ENCODE measurements around the gene ALDH16A1. TPM values are rescaled to one million over a fixed set of nuclear protein-coding genes. Genes with fewer than 3 reads are reported as not detected.
"Not testable (repeated sequence)": the region's sequence is repeated elsewhere in the genome, so short reads cannot be mapped to it uniquely, and the experiment has no call there.

ALDH16A1 gene
- total RNA-seq, 2 donors from 2014 or later = 9.5 to 18.5 TPM

- Histone ChIP-seq H3K27me3 (no peaks in the 10 kb centered on the region), H3K27ac (peak overlapping the region in 1 of 2 donors; percentile 36), H3K36me3 (no peaks in the 10 kb centered on the region), H3K4me1 (peaks cover 0 to 44% of the 10 kb centered on the region in 2 donors), H3K9me3 (no peaks in the 10 kb centered on the region), H3K4me3 (no peak overlapping the region)
- TF ChIP-seq CTCF (IDR thresholded peaks at IDR 0.05) = no peak
- DNase-seq (ENCODE audit: low spot score) = no peak
Observed at GRCh38 chr19:49470615-49470978, 17.6 kb downstream of the ALDH16A1 start.

GRCh38 chr19:49472936-49473335 lies 19.9 kb downstream of the ALDH16A1 start:
- TF ChIP-seq CTCF (IDR thresholded peaks at IDR 0.05) = no peak
- H3K36me3 ChIP-seq = no peaks in the 10 kb centered on the region

GRCh38 chr19:49473501-49473867 lies 20.5 kb downstream of the ALDH16A1 start:
- not testable (repeated sequence) for H3K27me3 ChIP-seq; H3K9me3 ChIP-seq; H3K36me3 ChIP-seq; DNase-seq (ENCODE audit: low spot score)
- H3K27ac ChIP-seq = peak overlapping the region; percentile 83 to 90
- H3K4me1 ChIP-seq = peaks cover 0 to 47% of the 10 kb centered on the region in 2 donors
- peak overlapping the region; percentile 63 to 76 for H3K4me3 ChIP-seq

More at GRCh38 chr19:49472936-49473335, 19.9 kb downstream of the ALDH16A1 start:
- peaks cover 0 to 49% of the 10 kb centered on the region in 2 donors for H3K4me1 ChIP-seq
- no peaks in the 10 kb centered on the region for H3K27me3 ChIP-seq
- no peak for DNase-seq (ENCODE audit: low spot score)
- no peak overlapping the region for H3K4me3 ChIP-seq
- no peak overlapping the region for H3K27ac ChIP-seq
- H3K9me3 ChIP-seq = no peaks in the 10 kb centered on the region

GRCh38 chr19:49473868-49474541 lies 21.0 kb downstream of the ALDH16A1 start, which contains the start of gene FLT3LG:
TSS of gene FLT3LG (plus strand) at chr19:49474215. CDS start at chr19:49474640, 425 bp downstream.
- Histone ChIP-seq H3K27me3 (no peaks in the 10 kb centered on the region), H3K27ac (peak within 1 kb of the TSS; percentile 83 to 90), H3K4me1 (peaks cover 0 to 43% of the 10 kb centered on the region in 2 donors), H3K9me3 (no peaks in the 10 kb centered on the region), H3K36me3 (no peaks in the 10 kb centered on the region), H3K4me3 (peak within 1 kb of the TSS; percentile 63 to 76)
- peak; percentile 82 for DNase-seq (ENCODE audit: low spot score)
- TF ChIP-seq CTCF (IDR thresholded peaks at IDR 0.05) = peak; percentile 98 to 100

- no peaks in the 10 kb centered on the region for H3K9me3 ChIP-seq
- peaks cover 0 to 38% of the 10 kb centered on the region in 2 donors for H3K4me1 ChIP-seq
- H3K27me3 ChIP-seq = no peaks in the 10 kb centered on the region
- no peak for DNase-seq (ENCODE audit: low spot score)
- no peaks in the 10 kb centered on the region for H3K36me3 ChIP-seq
- TF ChIP-seq CTCF (IDR thresholded peaks at IDR 0.05) = no peak
- peak overlapping the region; percentile 63 to 76 for H3K4me3 ChIP-seq
- H3K27ac ChIP-seq = peak overlapping the region; percentile 83 to 90
Observed at GRCh38 chr19:49474542-49474924, 21.5 kb downstream of the ALDH16A1 start.

GRCh38 chr19:49475191-49475917 lies 22.3 kb downstream of the ALDH16A1 start:
- Histone ChIP-seq H3K36me3 (no peaks in the 10 kb centered on the region), H3K27ac (peak overlapping the region; percentile 39 to 83), H3K4me1 (peaks cover 0 to 32% of the 10 kb centered on the region in 2 donors), H3K9me3 (no peaks in the 10 kb centered on the region), H3K27me3 (no peaks in the 10 kb centered on the region), H3K4me3 (no peak overlapping the region)
- TF ChIP-seq CTCF (IDR thresholded peaks at IDR 0.05) = no peak
- no peak for DNase-seq (ENCODE audit: low spot score)

All from right atrium auricular region (tissue), 2 donors.